HepG2 (cell line): Measurements from ENCODE around the gene SLC25A15. TPM values are rescaled to one million over a fixed set of nuclear protein-coding genes. Genes with fewer than 3 reads are reported as not detected.

Experiments
- ASH2L ChIP-seq: fragments of 300-600, 200-600 bp; sonication (generic); IDR thresholded peaks from 2 replicates; pipeline ENCODE4 v1.7.0; 2017; ENCODE audit warnings: low read depth, mild to moderate bottlenecking, moderate library complexity, mixed read lengths, low read length; ENCODE audit not compliant: insufficient read length
- CTCF ChIP-seq: sonication (generic); formaldehyde crosslinking; IDR thresholded peaks from 2 replicates; pipeline ENCODE4 v1.5.0; 2020; ENCODE audit warnings: mild to moderate bottlenecking, missing genetic modification reagents, moderate library complexity
- KAT7 ChIP-seq: IDR thresholded peaks from 2 replicates; pipeline ENCODE4 v1.6.1; 2018; ENCODE audit warnings: borderline replicate concordance, missing compliant biosample characterization
- KDM2A ChIP-seq: sonication (generic); formaldehyde crosslinking; IDR thresholded peaks from 2 replicates; pipeline ENCODE4 v1.4.0; 2020; ENCODE audit warnings: low read depth, missing genetic modification reagents, borderline replicate concordance
- MEIS1 ChIP-seq: sonication (generic); formaldehyde crosslinking; IDR thresholded peaks from 2 replicates; pipeline ENCODE4 v1.9.0; 2021; ENCODE audit warnings: mild to moderate bottlenecking, missing genetic modification reagents, moderate library complexity, borderline replicate concordance
- MNT ChIP-seq: fragments of 450-650 bp; IDR thresholded peaks from 2 replicates; pipeline ENCODE4 v1.6.1; 2016
- PRPF4 ChIP-seq: fragments of 200-400 bp; formaldehyde crosslinking; IDR thresholded peaks from 2 replicates; pipeline ENCODE4 v1.6.1; 2016; ENCODE audit warnings: low read length, low read depth; ENCODE audit not compliant: poor library complexity, severe bottlenecking
- STAG1 ChIP-seq: sonication (generic); formaldehyde crosslinking; IDR thresholded peaks from 2 replicates; pipeline ENCODE4 v1.4.0; 2020; ENCODE audit warnings: missing genetic modification reagents
- THRA ChIP-seq: sonication (generic); formaldehyde crosslinking; IDR thresholded peaks from 2 replicates; pipeline ENCODE4 v1.4.0; 2020; ENCODE audit warnings: missing genetic modification reagents, borderline replicate concordance
- XRCC5 ChIP-seq: fragments of 200-400 bp; formaldehyde crosslinking; optimal IDR thresholded peaks from 2 replicates; pipeline ENCODE3; 2017; ENCODE audit warnings: mild to moderate bottlenecking, low read length
- ZBTB20 ChIP-seq: sonication (generic); formaldehyde crosslinking; IDR thresholded peaks from 2 replicates; pipeline ENCODE4 v1.8.1; 2023; ENCODE audit warnings: missing genetic modification reagents, low read depth, mild to moderate bottlenecking, borderline replicate concordance
- ZBTB42 ChIP-seq: sonication (generic); formaldehyde crosslinking; IDR thresholded peaks from 2 replicates; pipeline ENCODE4 v1.5.0; 2020; ENCODE audit warnings: mild to moderate bottlenecking, missing genetic modification reagents
- ZNF335 ChIP-seq: sonication (generic); formaldehyde crosslinking; IDR thresholded peaks from 2 replicates; pipeline ENCODE4 v1.4.0; 2020; ENCODE audit warnings: missing genetic modification reagents
- ZNF510 ChIP-seq: sonication (generic); formaldehyde crosslinking; IDR thresholded peaks from 2 replicates; pipeline ENCODE4 v1.4.0; 2020; ENCODE audit warnings: low read depth, mild to moderate bottlenecking, missing genetic modification reagents
- ZNF574 ChIP-seq: sonication (generic); formaldehyde crosslinking; IDR thresholded peaks from 2 replicates; pipeline ENCODE4 v1.4.0; 2020; ENCODE audit warnings: missing genetic modification reagents
- ZNF576 ChIP-seq: sonication (generic); formaldehyde crosslinking; IDR thresholded peaks from 2 replicates; pipeline ENCODE4 v1.4.0; 2020; ENCODE audit warnings: mild to moderate bottlenecking, missing genetic modification reagents
- ZNF724P ChIP-seq: sonication (generic); formaldehyde crosslinking; IDR thresholded peaks from 2 replicates; pipeline ENCODE4 v1.8.0; 2022; ENCODE audit warnings: missing genetic modification reagents, borderline replicate concordance
- ZNF800 ChIP-seq: sonication (generic); formaldehyde crosslinking; IDR thresholded peaks from 2 replicates; pipeline ENCODE4 v1.4.0; 2020; ENCODE audit warnings: missing genetic modification reagents
- ZSCAN21 ChIP-seq: sonication (generic); formaldehyde crosslinking; IDR thresholded peaks from 2 replicates; pipeline ENCODE4 v1.8.0; 2022; ENCODE audit warnings: mild to moderate bottlenecking, missing genetic modification reagents, moderate library complexity, borderline replicate concordance
- polyA plus RNA-seq, 8 experiments: library from polyadenylated mRNA; depleted of rRNA in 3 of 8; stranded (reverse) in 7 of 8; unstranded in 1 of 8; fragments of >200 nt; fragmentation: Illumina TruSeq in 4 of 8; extraction: Trizol in 4 of 8; gene quantifications; 2 replicates each; pipeline versions ENCODE4 v1.2.1 to v1.2.3, GENCODE V29; 2011 to 2016; ENCODE audit warnings: low read depth in 4 of 8, missing spikeins in 1 of 8, mixed read lengths in 1 of 8; ENCODE audit not compliant: insufficient read depth in 1 of 8
- total RNA-seq, 5 experiments: library from RNA; depleted of rRNA; stranded (reverse); fragments of >200 nt; fragmentation: Illumina TruSeq; extraction: Trizol; gene quantifications; 2 replicates each; pipeline ENCODE4 v1.2.3, GENCODE V29; 2016; ENCODE audit warnings: low read depth in 1 of 5

Gene SLC25A15
- total and polyA plus RNA-seq, 2 of the 13 experiments (the other 11 are each of a cell fraction or from before 2014, with no cell fraction given) = 17.3 to 39.1 TPM

GRCh38 chr13:40780822-40781401 is 8.5 kb upstream of the SLC25A15 start (continued):
- TF ChIP-seq THRA (CRISPR knock-in tag) (no peak), ZNF574 (peak; percentile 56), STAG1 (CRISPR knock-in tag) (peak; percentile 52), ZBTB42 (no peak), MNT (no peak), ZBTB20 (no peak), ZNF724P (CRISPR knock-in tag) (peak; percentile 61; the same call in 1 of the 2 replicates), KDM2A (CRISPR knock-in tag) (0 out of 2 replicates have a peak, but pooled peaks have one; percentile 26), CTCF (CRISPR knock-in tag) (peak; percentile 51), MEIS1 (CRISPR knock-in tag) (no peak), XRCC5 (peak; percentile 57), ZNF335 (CRISPR knock-in tag) (no peak), KAT7 (no peak), ZSCAN21 (CRISPR knock-in tag) (peak; percentile 19; the same call in 1 of the 2 replicates), ZNF800 (CRISPR knock-in tag) (no peak), ASH2L (peak; percentile 29), ZNF510 (no peak), ZNF576 (CRISPR knock-in tag) (no peak), PRPF4 (no peak)
